HL-60 (cell line): ENCODE results near the gene ECSCR.

Source experiments
- POLR2AphosphoS5 ChIP-seq: IDR thresholded peaks from 2 replicates; pipeline ENCODE4 v1.6.1; 2012; ENCODE audit warnings: low read depth
- TF ChIP-seq, protein P1 (sequence below): IDR thresholded peaks from one replicate; pipeline ENCODE4 v1.5.1; 2011; ENCODE audit warnings: low read length, control low read depth, inconsistent platforms; ENCODE audit not compliant: insufficient read depth

- TF ChIP-seq, protein P1, sequence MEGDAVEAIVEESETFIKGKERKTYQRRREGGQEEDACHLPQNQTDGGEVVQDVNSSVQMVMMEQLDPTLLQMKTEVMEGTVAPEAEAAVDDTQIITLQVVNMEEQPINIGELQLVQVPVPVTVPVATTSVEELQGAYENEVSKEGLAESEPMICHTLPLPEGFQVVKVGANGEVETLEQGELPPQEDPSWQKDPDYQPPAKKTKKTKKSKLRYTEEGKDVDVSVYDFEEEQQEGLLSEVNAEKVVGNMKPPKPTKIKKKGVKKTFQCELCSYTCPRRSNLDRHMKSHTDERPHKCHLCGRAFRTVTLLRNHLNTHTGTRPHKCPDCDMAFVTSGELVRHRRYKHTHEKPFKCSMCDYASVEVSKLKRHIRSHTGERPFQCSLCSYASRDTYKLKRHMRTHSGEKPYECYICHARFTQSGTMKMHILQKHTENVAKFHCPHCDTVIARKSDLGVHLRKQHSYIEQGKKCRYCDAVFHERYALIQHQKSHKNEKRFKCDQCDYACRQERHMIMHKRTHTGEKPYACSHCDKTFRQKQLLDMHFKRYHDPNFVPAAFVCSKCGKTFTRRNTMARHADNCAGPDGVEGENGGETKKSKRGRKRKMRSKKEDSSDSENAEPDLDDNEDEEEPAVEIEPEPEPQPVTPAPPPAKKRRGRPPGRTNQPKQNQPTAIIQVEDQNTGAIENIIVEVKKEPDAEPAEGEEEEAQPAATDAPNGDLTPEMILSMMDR: no peak
- no peak for TF ChIP-seq POLR2AphosphoS5
Observed at GRCh38 chr5:139438707-139439012, 23.9 kb downstream of the ECSCR start.
